ENCODE data around the gene CASP7. TPM values are rescaled to one million over a fixed set of nuclear protein-coding genes. Genes with fewer than 3 reads are reported as not detected.

Gene CASP7
- total RNA-seq, 1 donor from 2014 or later: 11.6 TPM

DNA sequence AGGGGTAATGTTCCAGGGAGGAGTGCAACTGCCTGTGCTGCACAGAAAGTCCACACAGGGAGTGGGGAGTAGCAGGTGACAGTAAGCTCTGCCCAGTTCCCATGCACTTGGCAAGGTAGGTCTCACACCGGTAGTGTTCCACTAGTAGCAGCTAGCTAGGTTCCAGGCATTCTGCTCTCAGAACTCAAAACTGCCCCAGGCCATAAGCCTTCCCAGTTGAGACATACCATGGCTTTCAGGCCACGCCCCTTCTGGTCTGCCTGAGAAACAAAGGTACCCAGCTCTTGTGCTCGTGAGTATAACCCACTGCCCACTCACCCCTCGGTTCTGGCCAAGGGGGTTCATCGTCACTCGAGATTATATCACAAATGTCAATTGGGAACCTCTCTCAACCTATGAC, 12.6 kb downstream of the CASP7 start:
- DNase-seq (ENCODE audit: low spot score, unreplicated experiment): no peak
- no peak for TF ChIP-seq CTCF (IDR thresholded peaks at IDR 0.05; ENCODE audit: unreplicated experiment)
- Mint-ChIP-seq H3K27ac (no peak overlapping the region), H3K4me1 (ENCODE audit: low read depth) (peaks cover 2% of the 10 kb centered on the region), H3K9me3 (ENCODE audit: low read depth) (peaks cover 19% of the 10 kb centered on the region), H3K36me3 (ENCODE audit: insufficient read depth) (peaks cover 24% of the 10 kb centered on the region), H3K4me3 (ENCODE audit: low read depth) (no peak overlapping the region), H3K27me3 (no peaks in the 10 kb centered on the region)

DNA sequence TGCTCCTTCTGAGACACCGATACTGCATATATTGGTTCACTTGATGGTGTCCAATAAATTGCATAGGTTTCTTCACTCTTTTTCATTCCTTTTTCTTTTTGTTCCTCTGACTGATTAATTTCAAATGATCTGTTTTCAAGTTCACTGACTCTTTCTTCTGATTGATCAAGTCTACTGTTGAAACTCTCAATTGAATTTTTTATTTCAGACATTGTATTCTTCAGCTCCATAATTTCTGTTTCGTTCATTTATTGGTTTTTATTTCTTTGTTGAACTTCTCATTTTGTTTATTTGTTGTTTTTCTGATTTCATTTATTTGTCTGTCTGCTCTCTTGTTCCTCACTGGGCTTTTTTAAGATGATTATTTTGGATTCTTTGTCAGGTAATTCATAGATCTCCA, 13.6 kb downstream of the CASP7 start:
- peaks cover 13% of the 10 kb centered on the region for H3K9me3 Mint-ChIP-seq (ENCODE audit: low read depth)
- DNase-seq (ENCODE audit: low spot score, unreplicated experiment): no peak
- H3K4me1 Mint-ChIP-seq (ENCODE audit: low read depth): peaks cover 2% of the 10 kb centered on the region
- no peak for TF ChIP-seq CTCF (IDR thresholded peaks at IDR 0.05; ENCODE audit: unreplicated experiment)
- H3K4me3 Mint-ChIP-seq (ENCODE audit: low read depth): no peak overlapping the region
- H3K27me3 Mint-ChIP-seq: no peaks in the 10 kb centered on the region
- peaks cover 20% of the 10 kb centered on the region for H3K36me3 Mint-ChIP-seq (ENCODE audit: insufficient read depth)
- no peak overlapping the region for H3K27ac Mint-ChIP-seq

DNA sequence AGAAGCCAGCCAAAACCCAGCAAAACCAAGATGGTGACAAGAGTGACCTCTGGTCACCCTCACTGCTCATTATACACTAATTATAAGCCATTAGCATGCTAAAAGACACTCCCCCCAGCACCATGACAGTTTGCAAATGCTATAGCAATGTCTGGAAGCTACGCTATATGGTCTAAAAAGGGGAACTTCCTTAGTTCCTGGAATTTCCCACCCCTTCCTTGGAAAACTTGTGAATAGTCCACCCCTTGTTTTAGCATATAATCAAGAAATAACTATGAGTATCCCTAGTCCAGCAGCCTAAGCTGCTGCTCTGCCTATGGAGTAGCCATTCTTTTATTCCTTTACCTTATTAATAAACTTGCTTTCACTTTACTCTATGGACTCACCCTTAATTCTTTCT, 16.0 kb downstream of the CASP7 start:
- no peak overlapping the region for H3K27ac Mint-ChIP-seq
- peaks cover 19% of the 10 kb centered on the region for H3K36me3 Mint-ChIP-seq (ENCODE audit: insufficient read depth)
- H3K4me1 Mint-ChIP-seq (ENCODE audit: low read depth): no peaks in the 10 kb centered on the region
- H3K27me3 Mint-ChIP-seq: no peaks in the 10 kb centered on the region
- DNase-seq (ENCODE audit: low spot score, unreplicated experiment): no peak
- no peak overlapping the region for H3K4me3 Mint-ChIP-seq (ENCODE audit: low read depth)
- peaks cover 8% of the 10 kb centered on the region for H3K9me3 Mint-ChIP-seq (ENCODE audit: low read depth)
- TF ChIP-seq CTCF (IDR thresholded peaks at IDR 0.05; ENCODE audit: unreplicated experiment): no peak

- Mint-ChIP-seq H3K36me3 (ENCODE audit: insufficient read depth) (peaks cover 23% of the 10 kb centered on the region), H3K4me3 (ENCODE audit: low read depth) (no peak overlapping the region), H3K9me3 (ENCODE audit: low read depth) (peaks cover 8% of the 10 kb centered on the region), H3K27ac (no peak overlapping the region), H3K27me3 (no peaks in the 10 kb centered on the region), H3K4me1 (ENCODE audit: low read depth) (no peaks in the 10 kb centered on the region)
- no peak for TF ChIP-seq CTCF (IDR thresholded peaks at IDR 0.05; ENCODE audit: unreplicated experiment)
- DNase-seq (ENCODE audit: low spot score, unreplicated experiment): no peak
Measured at GRCh38 chr10:113697595-113697994, 17.9 kb downstream of the CASP7 start.

- no peak overlapping the region for H3K27ac Mint-ChIP-seq
- peaks cover 14% of the 10 kb centered on the region for H3K4me1 Mint-ChIP-seq (ENCODE audit: low read depth)
- DNase-seq (ENCODE audit: low spot score, unreplicated experiment): no peak
- peaks cover 5% of the 10 kb centered on the region for H3K36me3 Mint-ChIP-seq (ENCODE audit: insufficient read depth)
- H3K27me3 Mint-ChIP-seq: no peaks in the 10 kb centered on the region
- H3K9me3 Mint-ChIP-seq (ENCODE audit: low read depth): no peaks in the 10 kb centered on the region
- H3K4me3 Mint-ChIP-seq (ENCODE audit: low read depth): no peak overlapping the region
- TF ChIP-seq CTCF (IDR thresholded peaks at IDR 0.05; ENCODE audit: unreplicated experiment): peak; percentile 83
Measured at GRCh38 chr10:113704637-113705343, 25.1 kb downstream of the CASP7 start.

Data from progenitor cell of endocrine pancreas (in vitro differentiated cells).